HK-2 (cell line): Measurements from ENCODE around the gene PIEZO2.

ENCODE experiments used
- DNase-seq: peaks from one replicate; pipeline ENCODE4 v3.0.0-alpha.2; 2018; ENCODE audit not compliant: unreplicated experiment

Gene PIEZO2

DNA sequence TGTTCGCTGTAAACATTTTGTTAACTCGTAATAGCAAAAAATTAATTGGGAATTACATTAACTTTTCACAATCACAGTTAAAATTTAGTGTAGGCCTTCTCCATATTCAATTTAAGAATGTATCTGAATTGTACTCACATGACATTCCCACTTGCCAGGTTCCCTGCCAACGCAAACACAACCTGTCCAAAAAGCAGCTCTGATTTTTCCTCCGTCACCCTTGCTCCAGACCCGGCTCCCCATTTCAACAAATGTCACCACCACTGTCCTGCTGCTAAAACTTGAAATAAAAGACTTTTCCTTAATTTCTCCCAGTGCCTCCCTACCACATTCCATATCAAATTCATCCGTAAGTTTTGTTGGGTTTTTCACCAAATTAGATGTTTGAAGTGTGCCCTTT lies 120.3 kb downstream of the PIEZO2 start:
- DNase-seq, result no peak

DNA sequence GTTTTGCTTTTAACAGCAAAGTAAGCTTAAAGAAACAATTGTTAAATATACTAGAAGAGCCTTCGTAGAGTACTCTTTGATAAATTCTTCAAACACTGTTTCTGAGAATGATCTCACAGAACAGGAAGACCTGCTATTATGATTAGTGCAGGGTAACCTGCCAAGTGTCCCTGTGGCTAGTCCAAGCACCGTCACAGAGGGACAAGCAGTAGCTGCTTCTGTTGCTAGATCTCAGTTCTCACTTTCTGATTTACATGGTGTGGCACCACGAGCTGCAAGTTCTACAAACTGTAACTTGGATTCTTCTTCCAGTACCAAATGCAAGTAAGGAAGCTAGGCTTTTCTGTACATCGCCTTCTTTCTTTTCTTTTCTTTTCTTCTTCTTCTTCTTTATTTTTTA lies 121.5 kb downstream of the PIEZO2 start:
- no peak for DNase-seq

DNA sequence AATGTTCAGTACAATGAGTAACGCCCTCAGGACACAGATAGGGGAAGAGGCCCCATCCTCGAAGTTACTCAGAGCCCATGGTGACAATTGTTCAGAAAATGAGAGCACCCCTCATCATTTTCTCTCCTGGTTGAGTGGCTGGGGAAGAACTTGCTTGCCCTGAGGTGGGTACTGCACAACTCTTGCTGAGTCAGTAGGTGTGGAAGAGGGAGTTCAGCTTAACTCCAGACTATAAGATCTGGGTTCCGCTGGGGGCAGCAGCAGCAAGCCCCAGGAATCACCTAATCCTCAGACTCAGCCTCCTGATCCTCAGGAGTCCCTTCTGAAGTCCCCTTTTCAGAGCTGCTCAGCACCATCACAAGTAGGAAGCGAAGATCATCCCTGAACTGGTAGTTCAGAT lies 123.7 kb downstream of the PIEZO2 start:
- no peak for DNase-seq

DNA sequence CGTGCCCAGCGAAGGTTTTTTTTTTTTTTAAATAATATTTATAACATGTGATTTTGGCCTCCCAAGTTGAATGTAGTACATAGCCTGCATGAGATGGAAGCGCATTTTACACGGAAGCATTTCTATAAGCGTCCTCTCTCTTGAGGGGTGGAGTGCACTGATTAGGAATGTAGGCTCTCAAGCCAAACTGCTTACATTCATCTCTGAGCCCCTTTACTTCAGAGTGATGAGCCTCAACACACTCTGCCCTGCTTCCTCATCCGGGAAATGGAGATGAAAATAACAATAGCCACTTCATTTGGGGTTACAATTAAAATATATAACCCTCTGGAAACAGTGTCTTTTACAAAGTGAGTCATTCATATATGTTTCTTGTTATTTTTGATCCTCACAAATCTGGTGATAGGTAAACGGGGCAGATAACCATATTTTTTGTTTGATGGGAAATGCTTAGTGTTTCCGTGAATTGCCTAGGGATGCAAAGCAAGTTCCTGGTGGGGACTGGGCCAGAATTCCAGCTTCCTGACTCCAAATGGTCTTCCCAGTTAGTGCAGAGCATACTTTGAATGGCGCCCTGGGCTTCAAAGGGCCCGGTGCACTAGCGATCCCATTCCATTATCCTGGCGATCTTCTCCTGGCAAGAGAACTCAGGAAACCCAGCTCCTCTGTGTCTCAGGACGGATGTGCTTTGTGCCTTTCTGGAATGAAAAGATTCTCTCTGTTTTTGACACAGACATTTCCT lies 124.3 kb downstream of the PIEZO2 start:
- DNase-seq, result no peak

DNA sequence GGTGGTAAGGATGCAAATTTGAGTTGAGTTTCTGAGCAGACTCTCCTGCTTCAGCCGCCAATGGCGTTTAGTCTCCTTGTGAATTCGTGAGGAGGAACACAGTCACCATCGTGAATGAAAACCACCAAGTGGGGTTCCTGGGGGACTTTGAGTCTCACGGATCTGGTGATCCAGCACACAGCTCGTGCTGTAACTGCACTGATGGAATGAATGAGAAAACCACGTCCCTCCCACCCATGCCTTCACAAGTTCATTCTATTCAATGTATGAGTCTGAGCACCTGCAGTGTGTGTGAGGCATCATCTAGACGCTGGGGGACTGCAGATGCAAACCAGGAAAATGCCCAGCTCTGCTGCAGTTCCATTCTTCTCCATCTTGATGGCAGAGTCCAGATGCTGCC lies 127.9 kb downstream of the PIEZO2 start:
- no peak for DNase-seq

DNA sequence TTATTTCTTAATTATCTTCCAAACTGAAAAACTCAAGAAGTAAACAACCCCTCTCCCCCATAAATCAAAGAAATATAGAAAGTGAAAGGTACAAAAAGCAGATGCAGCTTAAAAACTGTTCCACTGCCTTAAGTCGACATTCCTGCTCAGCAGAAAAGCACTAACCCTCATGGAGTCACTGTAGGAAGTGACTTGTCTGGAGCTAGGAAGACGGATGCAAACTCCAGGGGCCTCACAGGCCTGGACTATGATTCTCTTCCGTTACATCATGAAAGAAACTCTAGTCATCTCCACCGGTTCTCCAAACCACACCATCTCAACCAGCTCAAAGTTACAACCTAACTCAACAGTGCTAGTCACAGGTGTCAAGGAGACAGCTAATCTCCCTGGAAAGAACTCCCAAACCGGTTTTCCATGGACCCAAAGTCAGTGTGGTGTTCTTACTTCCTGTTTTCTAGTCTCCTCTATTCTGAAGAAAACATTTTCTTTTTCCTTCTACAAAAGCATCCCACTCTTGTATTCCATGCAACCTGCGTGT lies 128.4 kb downstream of the PIEZO2 start:
- no peak for DNase-seq

DNA sequence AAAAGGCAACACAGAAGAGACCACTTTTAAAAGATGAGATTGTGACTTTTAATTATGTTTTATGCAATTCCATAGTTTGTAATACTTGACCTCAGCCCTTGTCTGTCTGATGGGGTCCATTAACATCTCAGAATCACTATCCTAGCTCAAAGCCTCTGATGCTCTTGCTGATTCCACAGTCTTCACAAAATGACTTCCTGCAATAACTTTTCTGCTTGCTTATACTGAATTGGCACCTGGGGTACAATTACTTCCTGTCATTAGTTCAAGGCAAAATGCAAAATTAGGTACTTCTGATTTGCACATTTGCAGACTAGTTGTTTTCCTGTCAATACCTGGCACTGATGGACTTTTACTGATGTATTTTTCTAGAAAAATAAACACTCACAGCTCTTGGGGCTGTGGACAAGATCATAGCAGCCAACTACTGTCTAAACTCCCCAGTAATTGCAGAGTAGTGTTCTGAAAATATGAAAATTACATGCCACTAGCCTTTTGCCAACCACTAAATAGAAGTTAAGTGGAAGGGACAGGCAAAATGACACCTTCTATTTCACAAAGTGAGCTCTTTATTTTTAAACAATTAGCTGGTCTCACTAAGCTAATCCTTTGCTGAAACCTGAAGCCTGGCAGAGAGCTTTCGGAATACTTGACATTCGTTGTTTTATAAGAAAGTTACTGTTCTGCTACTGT lies 129.1 kb downstream of the PIEZO2 start:
- DNase-seq, result no peak

DNA sequence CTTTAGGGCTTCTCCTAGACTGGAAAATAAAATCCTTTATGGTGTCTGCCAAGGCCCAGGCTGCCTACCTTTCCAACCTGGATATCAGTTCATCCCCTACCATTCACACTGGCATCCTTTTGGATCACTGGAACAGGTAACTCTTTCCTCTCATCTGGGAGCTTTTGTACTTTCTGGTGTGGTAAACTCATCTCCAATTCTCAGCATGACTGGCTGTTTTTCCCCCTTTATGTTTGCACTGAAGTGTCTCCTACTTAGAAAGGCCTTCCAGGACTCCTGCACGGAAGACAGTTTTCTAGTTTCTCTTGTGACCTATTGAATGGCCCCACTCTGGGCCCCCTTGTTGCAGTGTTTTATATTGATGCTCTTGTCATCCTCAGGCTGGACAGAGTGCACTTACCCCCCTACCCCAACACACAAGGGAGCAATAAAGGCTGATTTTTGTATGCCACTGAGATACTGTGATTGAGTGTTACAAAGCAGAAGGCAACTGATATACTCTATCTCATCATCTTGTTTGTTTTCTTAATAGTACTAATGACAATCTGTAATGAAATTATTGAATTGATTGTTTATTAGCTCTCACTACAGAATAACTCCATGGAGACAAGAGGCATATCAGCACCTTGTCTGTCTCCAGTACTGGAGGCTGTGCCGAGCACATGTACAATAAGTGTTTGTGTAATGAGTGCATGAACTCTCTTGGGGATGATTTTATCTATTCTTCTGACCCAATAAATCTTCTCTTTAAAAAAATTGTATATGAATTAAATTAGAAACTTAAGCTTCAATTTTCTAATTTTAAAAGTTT lies 129.9 kb downstream of the PIEZO2 start:
- DNase-seq, result no peak

DNA sequence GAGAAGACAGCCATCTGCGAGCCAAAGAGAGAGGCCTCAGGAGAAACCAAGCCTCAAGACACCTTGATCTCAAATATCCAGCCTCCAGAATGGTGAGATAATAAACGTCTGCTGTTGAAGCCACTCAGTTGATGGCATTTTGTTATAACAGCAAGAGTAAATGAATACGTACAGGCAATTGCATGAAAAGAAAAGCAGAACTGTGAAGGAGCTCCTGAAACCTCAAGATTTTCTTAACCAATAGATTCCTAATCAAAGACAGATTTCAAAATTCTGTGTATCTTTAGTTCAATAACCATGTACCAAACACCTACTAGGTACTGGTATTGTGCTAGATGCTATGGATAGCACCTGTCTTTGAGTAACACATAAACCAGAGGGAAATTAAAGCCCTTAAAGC lies 139.5 kb downstream of the PIEZO2 start:
- DNase-seq, result no peak

DNA sequence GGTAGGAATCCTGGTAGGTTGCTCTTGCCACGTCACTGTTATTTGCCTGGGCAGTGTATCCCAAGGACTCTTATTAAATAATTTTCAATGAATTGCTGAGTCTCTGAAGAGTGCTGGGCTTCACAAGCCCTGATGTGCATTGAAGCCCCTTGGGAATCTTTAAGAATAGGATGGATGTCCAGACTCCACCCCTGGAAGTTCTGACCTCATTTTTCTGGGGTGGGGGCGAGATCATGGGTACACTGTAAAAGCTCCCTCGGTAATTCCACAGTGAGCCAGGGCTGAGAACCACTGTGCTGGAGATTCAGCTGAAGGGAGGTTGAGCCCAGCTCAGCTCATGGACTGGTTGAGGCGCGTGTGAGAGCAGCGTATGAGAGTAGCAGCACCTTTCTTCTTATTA lies 140.2 kb downstream of the PIEZO2 start:
- no peak for DNase-seq

DNA sequence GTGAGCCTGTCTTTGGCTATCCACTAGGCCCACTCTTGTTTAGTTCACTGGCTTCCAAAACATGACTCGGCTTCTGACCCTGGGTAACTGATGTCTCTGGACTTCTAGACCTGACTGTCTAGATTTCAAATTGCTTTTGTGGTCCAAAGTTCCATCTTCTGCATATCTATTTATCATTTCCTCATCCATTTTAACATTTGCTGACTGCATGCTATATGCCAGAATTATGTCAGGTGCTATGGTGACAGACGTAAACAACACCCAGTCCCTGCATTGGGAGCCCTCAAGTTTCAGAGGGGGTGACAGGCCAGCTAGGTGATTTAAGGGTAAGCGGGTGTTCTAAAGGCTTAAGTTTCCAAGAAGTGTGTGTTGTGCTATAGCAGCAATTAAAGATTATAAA lies 140.9 kb downstream of the PIEZO2 start:
- no peak for DNase-seq

DNA sequence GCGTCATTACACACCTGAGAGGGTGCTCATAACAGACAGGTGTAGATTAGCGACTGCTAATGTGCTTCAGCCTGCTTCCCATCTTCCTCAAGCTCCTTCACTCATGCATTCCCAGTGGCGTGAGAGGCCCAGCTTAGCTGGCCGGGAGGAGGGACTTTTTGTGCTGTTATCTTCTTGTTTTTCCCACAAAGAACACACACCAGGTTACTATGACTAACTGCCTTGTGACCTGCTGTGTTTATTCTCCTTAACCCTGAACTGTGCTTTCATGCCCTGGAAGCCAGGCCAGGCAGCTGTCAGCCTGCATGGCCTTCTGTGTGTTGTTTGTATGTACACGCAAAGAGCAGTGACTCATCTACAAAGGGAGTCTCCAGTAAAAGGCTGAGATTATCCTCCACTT lies 143.8 kb downstream of the PIEZO2 start:
- DNase-seq, result no peak

DNA sequence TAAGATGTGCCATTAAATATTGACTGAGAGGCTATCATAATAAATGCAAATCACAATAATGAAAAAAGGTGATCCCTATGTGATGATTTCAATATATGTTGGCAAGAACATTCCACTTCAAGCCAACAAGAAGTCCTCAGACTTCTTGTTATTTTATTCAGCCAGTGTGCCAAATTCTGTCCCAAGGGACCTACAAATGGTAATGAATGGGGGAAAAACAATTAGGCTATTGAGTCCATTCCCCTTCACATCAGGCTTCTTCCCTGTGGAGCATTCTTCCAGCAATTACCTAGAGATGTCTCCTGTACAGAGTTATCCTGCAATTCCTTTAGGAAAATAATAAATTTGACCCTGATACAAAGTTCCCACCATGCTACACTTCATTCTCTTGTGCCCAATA lies 144.4 kb downstream of the PIEZO2 start:
- no peak for DNase-seq

DNA sequence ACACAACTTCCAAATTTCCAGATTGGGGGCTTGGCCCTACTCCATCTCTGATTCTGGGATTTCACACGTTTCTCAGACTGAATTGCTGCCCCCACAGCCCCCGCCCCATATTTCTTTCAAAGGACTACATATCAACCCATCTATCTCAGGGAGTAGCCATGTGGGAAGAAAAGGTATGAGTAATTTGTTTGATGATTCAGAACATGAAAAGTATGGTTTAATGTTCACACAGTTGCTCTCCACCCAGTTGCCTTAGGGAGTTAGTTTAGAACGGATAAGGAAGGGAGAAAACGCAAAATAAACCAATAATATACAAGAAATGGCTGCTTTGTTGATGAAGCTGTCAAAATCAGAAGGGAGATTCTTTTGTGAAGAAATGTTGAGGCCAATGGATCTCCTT lies 145.1 kb downstream of the PIEZO2 start:
- DNase-seq, result no peak

DNA sequence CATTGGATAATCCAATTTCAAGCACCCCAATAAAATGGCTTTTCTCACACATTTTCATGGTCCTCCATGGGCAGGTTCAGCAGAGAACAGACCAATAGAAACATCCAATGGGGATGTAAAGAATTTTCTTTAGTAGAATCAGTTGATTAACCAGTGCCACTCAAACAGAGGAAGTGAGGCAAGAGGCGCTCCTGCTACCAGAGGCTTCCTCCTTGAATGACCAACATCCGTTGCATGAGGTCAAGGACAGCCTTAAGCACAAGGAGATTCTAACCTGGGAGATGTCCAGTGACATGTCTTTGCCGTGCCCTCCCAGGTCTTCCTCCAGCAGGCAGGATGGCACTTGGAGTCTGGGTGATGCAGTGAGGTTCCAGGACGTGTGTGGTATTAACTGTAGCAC lies 146.6 kb downstream of the PIEZO2 start:
- no peak for DNase-seq

DNA sequence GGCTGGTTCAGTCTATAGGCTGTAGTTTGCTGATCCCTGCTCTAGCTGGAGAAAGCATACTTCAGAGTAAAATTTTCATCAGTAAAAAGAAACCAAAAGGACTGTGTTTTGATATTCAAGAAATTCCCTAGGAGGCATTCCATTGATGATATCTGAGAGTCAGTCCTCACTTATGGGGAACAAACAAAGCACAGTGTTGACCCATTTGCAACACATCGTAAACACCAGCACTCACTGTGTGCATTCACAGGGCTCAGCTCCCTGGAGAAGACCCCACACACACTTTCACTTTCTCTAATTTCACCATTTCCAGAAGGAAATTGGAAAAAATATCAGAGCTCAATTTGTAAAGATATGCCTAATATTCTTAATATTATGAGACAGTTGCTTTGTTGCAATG lies 147.1 kb downstream of the PIEZO2 start:
- no peak for DNase-seq

DNA sequence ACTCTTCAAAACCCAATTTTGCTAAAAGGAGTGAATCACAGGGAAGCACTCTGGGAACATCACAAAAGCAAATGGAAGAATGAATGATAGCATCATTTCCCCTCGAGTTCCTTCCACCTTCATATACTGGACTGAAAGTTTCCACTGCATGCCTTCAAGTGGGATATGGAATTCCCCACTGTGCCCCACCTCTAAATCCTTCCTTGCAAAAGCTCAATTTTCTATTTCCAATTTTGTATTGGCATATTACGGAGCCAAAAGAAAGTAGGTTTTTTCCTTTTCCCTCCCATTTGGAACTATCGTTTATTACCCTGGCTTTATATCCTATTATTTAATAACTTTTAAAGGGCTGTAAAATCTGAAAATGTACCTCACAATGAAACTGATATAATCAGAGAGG lies 149.3 kb downstream of the PIEZO2 start:
- DNase-seq, result no peak

DNA sequence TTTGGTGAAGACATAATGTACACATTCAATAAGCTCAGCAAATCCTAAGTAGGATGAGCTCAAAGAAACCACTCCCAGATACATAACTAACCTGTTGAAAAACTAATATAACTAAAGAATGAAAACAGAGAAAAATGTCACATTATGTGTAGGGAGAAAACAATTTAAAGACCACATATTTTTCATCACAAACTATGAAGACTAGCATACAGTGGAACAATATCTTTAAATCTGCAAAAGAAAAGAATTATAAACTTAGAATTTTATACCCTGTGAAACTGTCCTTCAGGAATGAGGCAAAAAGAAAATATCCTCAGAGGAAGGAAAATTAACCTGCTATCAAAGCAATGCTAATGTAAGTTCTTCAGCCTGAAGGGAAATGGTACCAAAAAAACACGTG lies 151.5 kb downstream of the PIEZO2 start:
- no peak for DNase-seq

DNA sequence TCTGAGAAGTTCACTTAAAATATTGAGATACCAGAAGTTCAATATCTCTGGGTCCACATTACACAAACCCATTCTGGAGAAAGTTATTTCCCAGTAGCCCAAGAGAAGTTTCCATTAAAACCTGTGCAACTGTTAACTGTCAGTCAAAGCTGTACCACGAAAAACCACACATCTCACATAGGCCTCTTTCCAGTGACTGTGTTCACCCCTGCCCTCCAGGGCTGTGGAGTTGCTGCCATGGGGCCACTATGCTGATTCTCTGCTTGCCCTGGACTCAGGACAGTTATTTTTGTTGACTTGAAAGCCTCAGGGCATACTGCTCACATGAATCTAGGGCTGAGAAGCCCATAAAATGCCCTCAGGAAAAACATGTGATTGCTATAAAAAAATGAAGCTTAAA lies 153.8 kb downstream of the PIEZO2 start:
- DNase-seq, result no peak

DNA sequence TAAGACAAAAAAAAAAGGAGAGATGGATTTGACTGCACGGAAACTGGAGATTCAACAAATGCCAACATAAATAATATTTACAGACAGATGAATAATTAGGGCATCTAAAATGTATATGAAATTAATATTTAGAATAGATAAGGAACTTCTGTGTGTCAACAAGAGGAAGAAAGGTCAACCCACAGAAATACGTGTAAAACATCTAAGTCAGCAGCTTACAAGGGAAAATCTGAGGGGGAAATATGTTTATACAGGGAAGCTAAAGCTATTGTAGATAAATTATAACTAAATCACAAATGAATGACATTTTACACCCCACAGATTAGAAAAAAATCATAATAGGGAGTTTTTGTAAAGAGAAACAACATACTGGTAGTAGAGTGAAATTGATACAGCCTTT lies 159.9 kb downstream of the PIEZO2 start:
- DNase-seq, result no peak

DNA sequence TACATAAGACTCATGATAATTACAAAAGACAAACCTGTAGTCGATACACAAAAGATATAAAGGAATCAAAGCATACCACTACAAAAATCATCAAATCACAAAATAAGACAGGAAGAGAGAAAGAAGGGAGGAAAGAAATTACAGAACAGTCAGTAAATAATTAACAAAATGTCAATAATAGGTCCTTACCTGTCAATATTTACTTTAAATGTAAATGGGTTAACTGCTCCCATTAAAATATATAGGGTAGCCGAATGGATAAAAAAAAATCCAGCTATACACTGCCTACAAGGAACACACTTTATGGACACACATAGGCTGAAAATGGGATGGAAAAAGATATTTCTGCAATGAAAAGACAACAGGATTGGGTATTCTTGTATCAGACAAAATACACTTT lies 163.7 kb downstream of the PIEZO2 start:
- DNase-seq, result no peak

DNA sequence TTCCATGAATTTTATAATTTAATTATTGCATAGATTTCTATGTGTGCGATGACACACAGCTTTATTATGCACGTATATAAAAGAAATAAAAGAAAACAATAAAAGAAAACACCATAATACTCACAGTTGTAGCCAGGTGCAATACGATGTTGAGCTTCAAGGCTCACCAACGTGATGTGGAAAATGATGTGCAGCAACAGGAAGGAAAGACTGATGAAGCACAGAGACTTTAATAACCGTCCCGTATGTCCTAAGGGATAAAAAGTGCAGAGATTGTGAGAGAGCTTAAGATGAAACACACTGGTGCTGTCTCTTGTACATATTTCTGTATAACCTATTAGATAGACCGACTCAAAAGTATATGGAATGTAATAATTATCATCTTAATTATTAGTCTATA lies 170.0 kb downstream of the PIEZO2 start:
- DNase-seq, result no peak

DNA sequence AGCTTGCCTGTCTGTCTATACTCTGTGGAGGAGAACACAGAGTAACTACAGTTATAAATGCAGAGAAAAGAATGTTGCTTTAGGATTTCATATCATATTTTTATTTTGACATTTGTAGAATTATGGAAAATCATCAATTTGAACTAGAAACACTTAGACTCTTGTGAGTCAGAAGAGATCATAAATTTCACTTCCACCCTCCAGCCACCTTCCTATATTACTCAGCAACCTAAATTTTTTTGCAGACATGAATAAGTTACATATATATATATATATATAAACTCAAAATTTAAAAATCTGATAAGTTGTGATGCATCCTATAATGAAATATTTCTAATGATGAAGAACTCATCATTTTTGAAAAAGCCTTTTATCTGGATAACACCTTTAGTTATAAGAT lies 172.3 kb downstream of the PIEZO2 start:
- DNase-seq, result no peak
